Endodermal cell (in vitro differentiated cells): ENCODE data around the gene YWHAG. TPM values are rescaled to one million over a fixed set of nuclear protein-coding genes. Genes with fewer than 3 reads are reported as not detected.

Experiments
- DNase-seq: peaks from one replicate; pipeline ENCODE4 v3.0.0-alpha.2; 2017
- H3K27ac ChIP-seq: 2 replicates; pipeline ENCODE4 v1.5.1; 2013; ENCODE audit warnings: mild to moderate bottlenecking, low read depth, low read length, moderate library complexity
- H3K27me3 ChIP-seq: 2 replicates; pipeline ENCODE4 v1.6.1; 2013; ENCODE audit warnings: mild to moderate bottlenecking, low read length, moderate library complexity; ENCODE audit not compliant: insufficient read depth, control insufficient read depth, poor library complexity, severe bottlenecking
- H3K36me3 ChIP-seq: 2 replicates; pipeline ENCODE4 v1.7.0; 2013; ENCODE audit warnings: mild to moderate bottlenecking, low read length, moderate library complexity; ENCODE audit not compliant: control insufficient read depth, insufficient read depth
- H3K4me1 ChIP-seq: one replicate; pipeline ENCODE4 v1.7.0; 2013; ENCODE audit warnings: low read length; ENCODE audit not compliant: control insufficient read depth, insufficient read depth
- H3K4me3 ChIP-seq: 2 replicates; pipeline ENCODE4 v1.5.1; 2013; ENCODE audit warnings: mild to moderate bottlenecking, low read length, moderate library complexity
- H3K9ac ChIP-seq: 2 replicates; pipeline ENCODE4 v1.6.1; 2013; ENCODE audit warnings: mild to moderate bottlenecking, low read length, moderate library complexity; ENCODE audit not compliant: poor library complexity, severe bottlenecking; ENCODE audit errors: extremely low read depth
- H3K9me3 ChIP-seq: 2 replicates; pipeline ENCODE4 v1.6.1; 2013; ENCODE audit warnings: mild to moderate bottlenecking, low read length, moderate library complexity; ENCODE audit not compliant: control insufficient read depth
- H3K27ac Mint-ChIP-seq: 2 replicates; pipeline ENCODE4 v1.8.0; 2020; ENCODE audit warnings: mixed read lengths
- H3K27me3 Mint-ChIP-seq: 2 replicates; pipeline ENCODE4 v1.8.0; 2021; ENCODE audit warnings: mild to moderate bottlenecking, mixed read lengths; ENCODE audit not compliant: insufficient read depth
- H3K36me3 Mint-ChIP-seq: 2 replicates; pipeline ENCODE4 v1.8.0; 2020; ENCODE audit warnings: low read depth, mixed read lengths
- H3K4me1 Mint-ChIP-seq: 2 replicates; pipeline ENCODE4 v1.8.0; 2020; ENCODE audit warnings: mixed read lengths
- H3K4me3 Mint-ChIP-seq: 2 replicates; pipeline ENCODE4 v1.8.0; 2020; ENCODE audit warnings: mild to moderate bottlenecking, moderate library complexity, mixed read lengths
- H3K9me3 Mint-ChIP-seq: 2 replicates; pipeline ENCODE4 v1.8.0; 2020; ENCODE audit warnings: mild to moderate bottlenecking, mixed read lengths
- WGBS, 2 experiments: methylation state at CpG; one replicate each; pipeline versions ENCODE4 v1.1.5 to v1.1.7; 2013; ENCODE audit warnings: missing lambda C conversion rate in 2 of 2, mixed read lengths in 1 of 2; ENCODE audit not compliant: insufficient coverage in 1 of 2, insufficient read length in 1 of 2; 5-methylcytosine and 5-hydroxymethylcytosine counted together
- total RNA-seq, 2 donors: library from RNA; stranded (reverse); fragmentation: NEBNext Ultra II Directional in 1 of 2; extraction: Animal tissue kit (Norgen Biotek cat#: 25700) in 1 of 2; gene quantifications; 2 replicates in 1 of 2; 3 replicates in 1 of 2; pipeline ENCODE4 v1.2.1, GENCODE V29; 2021
- TF ChIP-seq, protein P1 (sequence below): fragments of 200-600 bp; sonication (generic); conservative IDR thresholded peaks from 2 replicates; pipeline ENCODE4 v1.5.0; 2021; ENCODE audit warnings: antibody characterized with exemption, mild to moderate bottlenecking

The YWHAG gene
- total RNA-seq, 2 donors from 2014 or later, result 148 TPM

GRCh38 chr7:76372984-76373833 is 14.4 kb upstream of the YWHAG start:
- Mint-ChIP-seq H3K36me3 (no peaks in the 10 kb centered on the region), H3K4me3 (no peak overlapping the region), H3K9me3 (no peaks in the 10 kb centered on the region), H3K27ac (peak overlapping the region; percentile 57), H3K4me1 (peaks cover 6% of the 10 kb centered on the region), H3K27me3 (peaks cover 5% of the 10 kb centered on the region)
- TF ChIP-seq, protein P1, sequence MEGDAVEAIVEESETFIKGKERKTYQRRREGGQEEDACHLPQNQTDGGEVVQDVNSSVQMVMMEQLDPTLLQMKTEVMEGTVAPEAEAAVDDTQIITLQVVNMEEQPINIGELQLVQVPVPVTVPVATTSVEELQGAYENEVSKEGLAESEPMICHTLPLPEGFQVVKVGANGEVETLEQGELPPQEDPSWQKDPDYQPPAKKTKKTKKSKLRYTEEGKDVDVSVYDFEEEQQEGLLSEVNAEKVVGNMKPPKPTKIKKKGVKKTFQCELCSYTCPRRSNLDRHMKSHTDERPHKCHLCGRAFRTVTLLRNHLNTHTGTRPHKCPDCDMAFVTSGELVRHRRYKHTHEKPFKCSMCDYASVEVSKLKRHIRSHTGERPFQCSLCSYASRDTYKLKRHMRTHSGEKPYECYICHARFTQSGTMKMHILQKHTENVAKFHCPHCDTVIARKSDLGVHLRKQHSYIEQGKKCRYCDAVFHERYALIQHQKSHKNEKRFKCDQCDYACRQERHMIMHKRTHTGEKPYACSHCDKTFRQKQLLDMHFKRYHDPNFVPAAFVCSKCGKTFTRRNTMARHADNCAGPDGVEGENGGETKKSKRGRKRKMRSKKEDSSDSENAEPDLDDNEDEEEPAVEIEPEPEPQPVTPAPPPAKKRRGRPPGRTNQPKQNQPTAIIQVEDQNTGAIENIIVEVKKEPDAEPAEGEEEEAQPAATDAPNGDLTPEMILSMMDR, result no peak
- H3K9ac ChIP-seq, result no peak overlapping the region
- no peaks in the 10 kb centered on the region for H3K9me3 ChIP-seq
- H3K27me3 ChIP-seq, result no peaks in the 10 kb centered on the region
- no peaks in the 10 kb centered on the region for H3K36me3 ChIP-seq
- WGBS, 2 experiments, result 88 to 93% methylated on average over 6 to 9 of the region's 9 CpGs
- H3K4me3 ChIP-seq, result no peak overlapping the region
- no peaks in the 10 kb centered on the region for H3K4me1 ChIP-seq
- no peak for DNase-seq
- no peak overlapping the region for H3K27ac ChIP-seq

GRCh38 chr7:76371396-76371795 is 12.6 kb upstream of the YWHAG start:
- no peak for DNase-seq
- H3K4me1 Mint-ChIP-seq, result peaks cover 6% of the 10 kb centered on the region
- no peaks in the 10 kb centered on the region for H3K36me3 Mint-ChIP-seq
- peaks cover 5% of the 10 kb centered on the region for H3K27me3 Mint-ChIP-seq
- Histone ChIP-seq H3K27ac (no peak overlapping the region), H3K9me3 (no peaks in the 10 kb centered on the region), H3K36me3 (no peaks in the 10 kb centered on the region), H3K4me1 (no peaks in the 10 kb centered on the region), H3K9ac (no peak overlapping the region), H3K27me3 (no peaks in the 10 kb centered on the region), H3K4me3 (no peak overlapping the region)
- no peaks in the 10 kb centered on the region for H3K9me3 Mint-ChIP-seq
- TF ChIP-seq, protein P1, result no peak
- no peak overlapping the region for H3K4me3 Mint-ChIP-seq
- no peak overlapping the region for H3K27ac Mint-ChIP-seq
- WGBS, 2 experiments, result 98 to 100% methylated on average over 3 of the region's 3 CpGs

- Mint-ChIP-seq H3K4me1 (peaks cover 14% of the 10 kb centered on the region), H3K36me3 (no peaks in the 10 kb centered on the region), H3K27ac (no peak overlapping the region), H3K4me3 (no peak overlapping the region), H3K9me3 (no peaks in the 10 kb centered on the region), H3K27me3 (peaks cover under 1% of the 10 kb centered on the region)
- Histone ChIP-seq H3K9me3 (no peaks in the 10 kb centered on the region), H3K27ac (no peak overlapping the region), H3K4me3 (no peak overlapping the region), H3K9ac (no peak overlapping the region), H3K4me1 (no peaks in the 10 kb centered on the region), H3K27me3 (no peaks in the 10 kb centered on the region), H3K36me3 (no peaks in the 10 kb centered on the region)
- TF ChIP-seq, protein P1, result no peak
- no peak for DNase-seq
- 58 to 90% methylated on average over 2 to 6 of the region's 6 CpGs for WGBS, 2 experiments
These were observed 10.2 kb upstream of the YWHAG start for GRCh38 chr7:76369018-76369417.
